ENCODE results near the gene TGDS.
A peak's percentile ranks its signal among the peaks of the same experiment; 100 is the strongest.
"Not testable (repeated sequence)": the region's sequence is repeated elsewhere in the genome, so short reads cannot be mapped to it uniquely, and the experiment has no call there.

TGDS gene, protein sequence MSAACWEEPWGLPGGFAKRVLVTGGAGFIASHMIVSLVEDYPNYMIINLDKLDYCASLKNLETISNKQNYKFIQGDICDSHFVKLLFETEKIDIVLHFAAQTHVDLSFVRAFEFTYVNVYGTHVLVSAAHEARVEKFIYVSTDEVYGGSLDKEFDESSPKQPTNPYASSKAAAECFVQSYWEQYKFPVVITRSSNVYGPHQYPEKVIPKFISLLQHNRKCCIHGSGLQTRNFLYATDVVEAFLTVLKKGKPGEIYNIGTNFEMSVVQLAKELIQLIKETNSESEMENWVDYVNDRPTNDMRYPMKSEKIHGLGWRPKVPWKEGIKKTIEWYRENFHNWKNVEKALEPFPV

DNA sequence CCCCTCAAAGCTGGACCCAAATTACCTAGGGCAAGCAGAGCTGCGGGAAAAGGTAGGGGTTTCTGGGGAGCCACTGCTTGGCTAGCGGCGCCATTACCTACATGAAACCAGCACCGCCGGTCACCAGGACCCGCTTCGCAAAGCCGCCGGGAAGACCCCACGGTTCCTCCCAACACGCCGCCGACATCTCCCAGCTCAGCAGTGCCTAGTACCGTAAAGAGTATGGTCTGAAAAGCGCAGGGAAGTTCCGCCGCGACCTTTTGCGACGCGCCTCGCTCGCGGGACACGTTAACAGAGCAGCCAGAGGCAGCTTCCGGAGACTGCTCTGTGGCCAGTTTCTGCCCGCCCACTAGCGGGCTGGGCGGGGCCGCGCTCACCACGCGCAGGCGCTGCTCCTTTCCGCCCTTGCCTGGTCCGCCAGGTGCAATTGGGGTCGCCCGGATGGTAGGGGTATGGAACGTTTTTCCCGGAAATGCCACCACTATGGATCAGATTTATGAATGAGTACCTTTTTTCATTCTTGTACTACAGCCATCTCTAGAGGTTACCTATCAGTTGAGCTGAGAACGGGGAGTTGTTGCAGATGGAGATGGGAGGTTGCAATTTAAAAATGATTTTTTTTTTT is at the start of gene TGDS:
Gene TGDS, minus strand, starts transcription at position 203 of the 625 bp plus-strand sequence. Its CDS starts 16 bp downstream, at position 187.
- H3K4me3 ChIP-seq (ENCODE audit: low read depth, low read length), result peak within 1 kb of the TSS; percentile 93
- ChIA-PET POLR2A (interaction anchor here (1.1 to 1.4 kb wide), 4 partner anchors 9 to 46 kb away, joined by 3 to 8 read pairs (median 4); no protein-coding TSS in a partner anchor), CTCF (interaction anchor here (1.1 to 1.2 kb wide), 2 partner anchors 24 to 29 kb away, joined by 3 to 5 read pairs; no protein-coding TSS in a partner anchor)
- DNase-seq (ENCODE audit: low read depth, low spot score), result peak; percentile 56
- TF ChIP-seq CTCF (IDR thresholded peaks at IDR 0.05; ENCODE audit: insufficient read depth, low read length, missing control alignments), result no peak

DNA sequence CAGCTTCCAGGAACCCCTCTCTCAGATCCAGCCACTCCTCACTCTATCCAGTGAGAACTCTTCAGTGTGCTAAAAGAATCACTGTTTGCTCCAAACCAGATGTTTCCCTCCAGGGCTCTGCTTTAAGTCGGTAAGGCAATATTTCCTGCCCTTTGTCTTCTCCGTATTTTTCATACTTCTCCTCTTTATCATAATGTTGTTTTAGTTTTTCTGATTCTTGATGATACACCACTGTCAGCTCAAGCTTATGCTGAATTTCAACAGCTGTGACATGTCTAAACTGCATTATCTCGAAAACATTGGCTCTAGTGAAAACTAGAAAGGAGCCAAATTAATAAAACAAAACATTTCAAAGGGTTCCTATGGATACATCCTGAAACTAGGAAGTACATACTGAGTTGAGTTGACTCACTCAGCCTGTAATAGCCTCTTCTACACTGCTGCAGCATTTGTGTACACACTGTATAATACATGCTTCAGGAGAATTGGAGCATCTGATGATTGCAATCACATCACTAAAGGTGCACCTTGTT is 45.5 kb upstream of the TGDS start:
- peak overlapping the region; percentile 4; the same call in 1 of the 2 replicates for H3K4me3 ChIP-seq (ENCODE audit: low read depth, low read length)
- TF ChIP-seq CTCF (IDR thresholded peaks at IDR 0.05; ENCODE audit: insufficient read depth, low read length, missing control alignments), result no peak
- ChIA-PET POLR2A (no interaction called here), CTCF (interaction anchor here (1.4 to 2.0 kb wide), 2 partner anchors 21 to 205 kb away, joined by 3 to 5 read pairs; no protein-coding TSS in a partner anchor)
- DNase-seq (ENCODE audit: low read depth, low spot score), result no peak

DNA sequence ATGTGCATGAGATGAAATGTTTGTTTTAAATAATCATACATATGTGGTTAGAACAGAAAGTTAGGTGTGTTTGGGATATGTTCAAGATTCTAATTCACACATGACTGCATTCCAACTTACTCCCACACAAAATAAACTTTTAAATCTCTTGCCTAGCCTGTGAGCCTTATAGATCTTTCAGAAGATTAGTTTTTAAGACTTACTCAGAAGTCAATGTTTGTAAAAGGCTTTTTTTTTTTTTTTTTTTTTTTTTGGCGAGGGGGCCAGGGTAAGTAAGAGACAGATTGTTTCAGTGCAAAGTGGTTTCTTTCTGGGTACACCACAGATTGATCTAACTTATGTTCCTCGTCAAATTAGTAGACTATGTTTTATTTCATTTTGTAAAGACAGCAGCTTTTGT is 44.8 kb upstream of the TGDS start:
- CTCF ChIA-PET, result interaction anchor here (1.0 kb wide), 1 partner anchor 516 kb away, joined by 3 read pairs; no protein-coding TSS in a partner anchor
- POLR2A ChIA-PET, result no interaction called here
- DNase-seq (ENCODE audit: low read depth, low spot score), result no peak
- no peak overlapping the region for H3K4me3 ChIP-seq (ENCODE audit: low read depth, low read length)
- no peak for TF ChIP-seq CTCF (IDR thresholded peaks at IDR 0.05; ENCODE audit: insufficient read depth, low read length, missing control alignments)

DNA sequence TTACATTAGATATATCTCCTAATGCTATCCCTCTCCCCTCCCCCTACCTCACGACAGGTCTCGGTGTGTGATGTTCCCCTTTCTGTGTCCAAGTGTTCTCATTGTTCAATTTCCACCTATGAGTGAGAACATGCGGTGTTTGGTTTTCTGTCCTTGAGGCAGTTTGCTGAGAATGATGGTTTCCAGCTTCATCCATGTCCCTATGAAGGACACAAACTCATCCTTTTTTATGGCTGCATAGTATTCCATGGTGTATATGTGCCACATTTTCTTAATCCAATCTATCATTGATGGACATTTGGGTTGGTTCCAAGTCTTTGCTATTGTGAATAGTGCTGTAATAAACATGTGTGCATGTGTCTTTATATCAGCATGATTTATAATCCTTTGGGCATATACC is 41.7 kb upstream of the TGDS start:
- POLR2A ChIA-PET; H3K4me3 ChIP-seq (ENCODE audit: low read depth, low read length); DNase-seq (ENCODE audit: low read depth, low spot score): not testable (repeated sequence)
- CTCF ChIA-PET, result interaction anchor here (1.6 kb wide), 2 partner anchors 17 to 21 kb away, joined by 5 to 6 read pairs; no protein-coding TSS in a partner anchor

GRCh38 chr13:94636942-94637578 is 41.1 kb upstream of the TGDS start:
- ChIA-PET CTCF (interaction anchor here (1.6 kb wide), 2 partner anchors 16 to 20 kb away, joined by 5 to 6 read pairs; no protein-coding TSS in a partner anchor), POLR2A (no interaction called here)
- no peak overlapping the region for H3K4me3 ChIP-seq (ENCODE audit: low read depth, low read length)
- DNase-seq (ENCODE audit: low read depth, low spot score), result no peak
- no peak for TF ChIP-seq CTCF (IDR thresholded peaks at IDR 0.05; ENCODE audit: insufficient read depth, low read length, missing control alignments)

DNA sequence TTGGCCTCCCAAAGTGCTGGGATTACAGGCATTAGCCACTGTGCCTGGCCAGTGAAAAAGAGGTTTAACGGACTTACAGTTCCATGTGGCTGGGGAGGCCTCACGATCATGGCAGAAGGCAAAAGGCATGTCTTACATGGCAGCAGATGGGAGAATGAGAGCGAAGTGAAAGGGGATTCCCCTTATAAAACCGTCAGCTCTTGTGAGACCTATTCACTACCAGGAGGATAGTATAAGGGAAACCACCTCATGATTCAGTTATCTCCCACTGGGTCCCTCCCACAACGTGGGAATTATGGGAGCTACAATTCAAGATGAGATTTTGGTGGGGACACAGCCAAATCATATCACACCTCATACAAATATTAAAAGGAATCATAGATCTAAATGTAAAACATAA is 40.1 kb upstream of the TGDS start:
- H3K4me3 ChIP-seq (ENCODE audit: low read depth, low read length); DNase-seq (ENCODE audit: low read depth, low spot score); POLR2A ChIA-PET: not testable (repeated sequence)
- CTCF ChIA-PET, result interaction anchor here (1.6 kb wide), 2 partner anchors 15 to 19 kb away, joined by 5 to 6 read pairs; no protein-coding TSS in a partner anchor
